GM18861 (cell line): ENCODE results near the gene CEP70.
A peak's percentile ranks its signal among the peaks of the same experiment; 100 is the strongest.
"Not testable (repeated sequence)": the region's sequence is repeated elsewhere in the genome, so short reads cannot be mapped to it uniquely, and the experiment has no call there.

Source experiments
- ATAC-seq: cut with Tn5 transposase; IDR thresholded peaks from one replicate; pipeline ENCODE4 v1.9.1; 2021; ENCODE audit not compliant: unreplicated experiment

The CEP70 gene

GRCh38 chr3:138513090-138513843 lies 80.8 kb downstream of the CEP70 start:
- ATAC-seq: peak; percentile 90

GRCh38 chr3:138511945-138512344 lies 82.1 kb downstream of the CEP70 start:
- ATAC-seq: no peak

- no peak for ATAC-seq
Measured at GRCh38 chr3:138509586-138509985, 84.5 kb downstream of the CEP70 start.

- no peak for ATAC-seq
Measured at GRCh38 chr3:138507524-138507923, 86.5 kb downstream of the CEP70 start.

GRCh38 chr3:138498991-138499390 lies 95.1 kb downstream of the CEP70 start:
- ATAC-seq: no peak

GRCh38 chr3:138497851-138498250 lies 96.2 kb downstream of the CEP70 start:
- ATAC-seq: no peak

- ATAC-seq: no peak
Measured at GRCh38 chr3:138497021-138497420, 97.0 kb downstream of the CEP70 start.

GRCh38 chr3:138496436-138496835 lies 97.6 kb downstream of the CEP70 start:
- no peak for ATAC-seq

GRCh38 chr3:138495638-138496037 lies 98.4 kb downstream of the CEP70 start:
- not testable (repeated sequence) for ATAC-seq

- no peak for ATAC-seq
Measured at GRCh38 chr3:138494607-138494929, 99.5 kb downstream of the CEP70 start.

GRCh38 chr3:138493804-138494606 lies 100.1 kb downstream of the CEP70 start:
- ATAC-seq: no peak

GRCh38 chr3:138492980-138493675 lies 100.9 kb downstream of the CEP70 start:
- no peak for ATAC-seq

GRCh38 chr3:138491971-138492370 lies 102.1 kb downstream of the CEP70 start:
- ATAC-seq: no peak

- not testable (repeated sequence) for ATAC-seq
Measured at GRCh38 chr3:138486580-138486979, 107.5 kb downstream of the CEP70 start.

- ATAC-seq: not testable (repeated sequence)
Measured at GRCh38 chr3:138484672-138485071, 109.4 kb downstream of the CEP70 start.

GRCh38 chr3:138479438-138479863 lies 114.6 kb downstream of the CEP70 start:
- no peak for ATAC-seq

- ATAC-seq: no peak
Measured at GRCh38 chr3:138477801-138478200, 116.3 kb downstream of the CEP70 start.

GRCh38 chr3:138477120-138477519 lies 116.9 kb downstream of the CEP70 start:
- no peak for ATAC-seq

- no peak for ATAC-seq
Measured at GRCh38 chr3:138476526-138476925, 117.5 kb downstream of the CEP70 start.

- no peak for ATAC-seq
Measured at GRCh38 chr3:138474163-138474562, 119.9 kb downstream of the CEP70 start.

- no peak for ATAC-seq
Measured at GRCh38 chr3:138473391-138473790, 120.7 kb downstream of the CEP70 start.
